Measurements from ENCODE around the gene MYOZ2.

- TF ChIP-seq CTCF (IDR thresholded peaks at IDR 0.05) (no peak), EZH2 (IDR thresholded peaks at IDR 0.05) (no peak), EZH2phosphoT487 (IDR thresholded peaks at IDR 0.05) (no peak)
Measured at GRCh38 chr4:119190354-119190753, 54.7 kb downstream of the MYOZ2 start.
